Stimulated activated naive CD8-positive, alpha-beta T cell treated with anti-CD3 and anti-CD28 coated beads, Interleukin-15, Interleukin-2, amounts not matched to agents 100 U/mL and 50 U/mL, for 24 hours (primary cell): Measurements from ENCODE around the gene NKD1.

ENCODE experiments used
- ATAC-seq: fragments of 150-1000 bp; cut with Tn5 transposase; one replicate; pipeline ENCODE4 v1.10.0; 2021
- DNase-seq: peaks from one replicate; pipeline ENCODE4 v3.0.0; 2021

NKD1 gene

DNA sequence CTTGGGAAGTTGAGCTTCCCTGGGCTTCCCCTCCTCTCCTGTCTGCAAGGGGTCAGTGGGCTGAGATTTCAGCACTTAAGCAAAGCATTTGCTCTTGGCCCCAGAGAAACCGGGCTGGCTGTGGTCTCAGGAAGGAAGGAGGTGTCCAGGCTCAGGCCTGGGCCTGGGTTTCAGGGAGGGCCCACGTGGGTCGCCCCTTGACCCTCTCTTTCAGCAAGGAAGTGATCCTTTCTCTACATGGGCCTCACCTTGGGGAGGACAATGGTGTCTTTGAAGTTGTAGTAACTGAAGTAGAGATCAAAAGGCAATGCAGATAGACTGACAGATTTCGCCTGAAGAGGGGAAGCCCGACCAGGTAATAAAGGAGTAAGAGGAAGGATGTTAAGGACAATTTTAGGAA is 147.9 kb downstream of the NKD1 start:
- ATAC-seq (no peak), DNase-seq (no peak)

DNA sequence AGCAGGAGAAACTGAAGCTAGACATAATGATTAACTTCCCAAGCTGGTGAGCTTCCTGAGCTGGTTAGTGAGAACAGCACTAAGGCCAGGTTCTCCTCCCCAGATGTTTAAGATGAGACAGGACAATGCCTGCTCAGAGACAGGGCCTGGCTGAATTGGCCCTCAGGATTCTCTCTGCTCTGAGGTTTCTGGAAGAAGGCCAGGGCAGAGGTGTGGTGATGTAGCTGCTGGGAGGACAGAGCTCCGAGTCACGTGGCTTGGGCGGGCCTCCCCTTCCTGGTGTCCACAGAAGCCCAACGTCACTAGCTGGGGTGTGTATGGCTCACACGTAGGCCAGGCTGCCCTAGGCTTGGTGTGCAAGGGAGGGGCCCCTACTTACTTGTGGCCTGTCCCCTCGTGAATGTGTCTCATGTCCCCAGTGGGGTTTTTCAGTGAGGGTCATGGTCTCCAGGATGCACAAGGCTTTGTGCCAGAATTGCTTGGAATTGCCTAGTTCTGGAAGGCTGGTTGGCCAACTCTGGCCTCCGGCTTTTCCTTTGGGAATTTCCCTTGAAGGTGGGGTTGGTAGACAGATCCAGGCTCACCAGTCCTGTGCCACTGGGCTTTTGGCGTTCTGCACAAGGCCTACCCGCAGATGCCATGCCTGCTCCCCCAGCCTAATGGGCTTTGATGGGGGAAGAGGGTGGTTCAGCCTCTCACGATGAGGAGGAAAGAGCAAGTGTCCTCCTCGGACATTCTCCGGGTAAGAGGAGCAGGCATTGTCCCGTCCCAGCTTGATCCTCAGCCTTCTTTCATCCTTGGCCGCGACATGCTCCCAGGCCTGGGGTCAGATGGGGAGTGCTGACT is 148.6 kb downstream of the NKD1 start:
- ATAC-seq = peak; percentile 25
- peak; percentile 67 for DNase-seq

DNA sequence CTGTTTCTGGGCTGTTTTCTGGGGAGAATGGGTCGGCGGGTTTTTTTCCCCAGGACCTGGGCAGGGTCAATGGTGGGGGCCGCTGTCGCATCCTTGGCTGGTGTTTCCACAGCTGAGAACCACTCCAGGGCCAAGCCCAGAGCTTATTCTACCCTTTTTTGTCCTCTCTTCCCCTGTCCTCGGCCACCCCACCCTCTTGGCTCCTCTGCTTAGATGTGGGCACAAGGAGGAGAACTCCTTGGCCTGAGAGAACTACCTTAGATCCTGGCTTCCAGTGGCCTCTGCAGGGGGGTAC is 149.2 kb downstream of the NKD1 start:
- no peak for ATAC-seq

DNA sequence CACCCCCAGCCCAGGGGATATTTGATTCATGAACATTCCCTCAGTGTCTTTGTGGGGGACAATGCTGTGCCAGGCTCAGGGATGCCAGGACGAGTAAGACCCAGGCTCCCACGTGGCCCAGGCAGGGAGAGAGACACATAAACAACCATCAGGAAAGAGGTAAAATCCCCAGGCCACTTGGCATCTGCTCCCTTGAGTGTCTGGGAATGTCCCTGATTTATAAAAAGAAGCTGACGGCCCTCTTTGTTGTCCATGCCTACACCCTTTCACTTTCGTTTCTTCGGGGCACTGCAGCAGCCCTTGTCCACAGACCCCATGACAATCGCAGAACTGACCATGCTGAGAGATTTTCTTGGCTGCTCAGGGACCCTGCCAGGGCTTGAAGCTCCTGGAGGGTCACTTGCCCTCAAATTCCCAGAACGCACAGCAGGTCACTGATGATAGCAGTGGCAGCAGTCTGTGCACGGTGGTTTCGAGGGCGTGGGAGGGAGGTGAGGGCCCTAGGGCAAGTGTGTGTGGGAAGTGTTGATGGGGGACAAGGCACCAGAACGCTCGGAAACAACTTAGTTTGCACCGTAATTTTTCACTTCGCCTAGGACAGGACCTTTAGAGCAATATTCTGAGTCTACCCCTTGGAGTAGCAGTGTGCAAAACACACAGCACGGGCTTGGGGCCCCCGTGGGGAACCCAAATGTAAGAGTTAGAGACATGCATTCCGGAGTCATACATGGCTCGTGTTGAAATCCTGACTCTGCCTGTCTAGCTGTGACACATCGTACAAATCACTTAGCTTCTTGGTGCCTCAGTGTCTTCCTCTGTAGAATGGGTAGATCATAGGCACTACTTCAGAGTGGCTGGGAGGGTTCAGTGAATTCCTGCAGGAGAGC is 149.9 kb downstream of the NKD1 start:
- DNase-seq (peak; percentile 73), ATAC-seq (peak; percentile 34)

More for the DNA sequence above, 149.2 kb downstream of the NKD1 start:
- DNase-seq = no peak
